VCaP (cell line): Measurements from ENCODE around the gene CCR5AS.

Experiments
- H3K27ac ChIP-seq: fragments of 450-650 bp; 2 replicates; pipeline ENCODE4 v1.5.1; 2017
- CTCF ChIP-seq: fragments of 450-650 bp; conservative IDR thresholded peaks from 2 replicates; pipeline ENCODE4 v1.5.1; 2017; ENCODE audit warnings: mild to moderate bottlenecking, moderate library complexity

Gene CCR5AS

GRCh38 chr3:46406788-46407611, at the start of gene CCR5AS, which contains the start of gene CCRL2:
Gene CCR5AS, minus strand, starts transcription at chr3:46407066.
Gene CCRL2, plus strand, starts transcription at chr3:46407259. Its CDS starts 821 bp downstream, at chr3:46408080.
- TF ChIP-seq CTCF = no peak
- H3K27ac ChIP-seq = peak within 1 kb of the TSS; percentile 84

- no peak overlapping the region for H3K27ac ChIP-seq
- no peak for TF ChIP-seq CTCF
These were observed 49.3 kb upstream of the CCR5AS start for GRCh38 chr3:46456118-46456517.

GRCh38 chr3:46455231-46456115, 48.6 kb upstream of the CCR5AS start:
- H3K27ac ChIP-seq = no peak overlapping the region
- no peak for TF ChIP-seq CTCF

GRCh38 chr3:46454606-46455005, 47.7 kb upstream of the CCR5AS start:
- TF ChIP-seq CTCF = no peak
- H3K27ac ChIP-seq = no peak overlapping the region

- H3K27ac ChIP-seq = no peak overlapping the region
- no peak for TF ChIP-seq CTCF
These were observed 47.3 kb upstream of the CCR5AS start for GRCh38 chr3:46454209-46454595.

- TF ChIP-seq CTCF = no peak
- no peak overlapping the region for H3K27ac ChIP-seq
These were observed 46.8 kb upstream of the CCR5AS start for GRCh38 chr3:46453526-46454208.
